Activated naive CD4-positive, alpha-beta T cell (primary cell): ENCODE results near the gene TGFA.

Experiments
- DNase-seq, 4 experiments: peaks; one replicate each; lab custom pipeline; 2025; lab: John Stamatoyannopoulos, UW

TGFA gene

DNA sequence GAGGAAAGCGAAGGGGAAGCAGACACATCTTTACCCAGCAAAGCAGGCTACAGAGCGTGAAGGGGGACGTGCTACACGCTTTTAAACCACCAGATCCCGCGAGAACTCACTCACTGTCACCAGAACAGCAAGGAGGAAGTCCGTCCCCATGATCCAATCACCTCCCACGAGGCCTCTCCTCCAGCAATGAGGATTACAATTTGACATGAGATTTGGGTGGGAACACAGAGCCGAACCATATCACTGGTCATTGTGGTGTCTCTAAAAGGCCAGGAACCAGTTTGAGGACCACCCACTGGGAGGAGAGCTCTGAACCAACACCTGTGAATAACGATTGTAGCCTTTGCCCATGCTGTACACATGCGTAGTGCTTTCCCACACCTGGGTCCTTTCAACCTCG is 135.1 kb downstream of the TGFA start:
- DNase-seq: no peak

DNA sequence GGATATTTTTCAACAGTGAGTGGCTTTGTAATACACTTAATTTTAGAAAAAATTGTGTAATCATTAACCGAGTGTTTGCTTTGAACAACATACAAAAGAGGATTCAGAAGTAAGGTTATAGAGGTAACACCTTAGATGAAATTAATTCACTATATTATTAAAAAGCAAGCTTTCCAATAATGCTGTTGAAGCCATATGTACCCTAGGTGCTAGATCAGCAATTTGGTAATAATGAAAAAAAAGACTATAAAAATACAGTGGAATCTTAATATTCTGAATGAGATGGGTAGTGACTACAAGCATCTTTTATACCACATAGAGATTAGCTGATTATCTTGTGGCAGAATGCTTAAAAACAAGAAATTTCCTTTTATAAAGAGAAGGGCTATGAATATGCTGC is 136.6 kb downstream of the TGFA start:
- DNase-seq: no peak

DNA sequence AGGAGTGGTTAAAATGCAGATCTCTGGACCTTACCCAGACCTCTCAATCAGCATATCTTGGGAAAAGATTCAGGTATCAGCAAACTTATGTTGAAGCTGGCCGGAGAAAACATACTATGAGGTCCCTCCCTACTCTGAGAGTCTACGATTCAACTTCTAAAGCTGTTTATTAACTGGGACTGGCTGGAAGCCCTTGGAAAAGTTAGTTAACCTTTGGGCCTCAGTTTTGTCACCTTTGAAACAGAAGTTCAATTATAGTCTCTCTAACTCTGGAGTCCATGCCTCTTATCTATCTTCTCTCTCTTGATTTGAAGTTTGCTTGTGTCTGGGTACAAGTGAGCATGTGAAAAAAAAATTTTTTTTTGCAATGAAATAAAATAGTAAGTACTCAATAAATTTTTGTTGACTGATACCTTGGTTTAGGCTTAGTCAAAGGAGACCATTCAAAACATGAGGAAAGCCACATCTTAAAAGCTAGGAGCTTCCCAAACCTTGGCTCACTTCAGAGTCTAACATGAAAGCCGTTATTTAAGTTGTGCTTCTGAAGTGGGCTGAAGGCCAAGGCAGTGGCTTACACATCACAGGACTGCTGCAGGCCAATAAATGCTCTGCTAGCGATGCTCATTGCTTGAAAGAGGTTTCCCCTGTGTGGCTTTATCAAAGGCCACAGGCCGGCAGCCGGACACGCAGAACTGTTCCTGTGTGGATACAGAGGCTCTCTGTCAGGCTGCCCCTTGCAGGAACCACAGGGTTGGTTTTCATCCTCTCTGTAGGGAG is 141.1 kb downstream of the TGFA start:
- DNase-seq: no peak

DNA sequence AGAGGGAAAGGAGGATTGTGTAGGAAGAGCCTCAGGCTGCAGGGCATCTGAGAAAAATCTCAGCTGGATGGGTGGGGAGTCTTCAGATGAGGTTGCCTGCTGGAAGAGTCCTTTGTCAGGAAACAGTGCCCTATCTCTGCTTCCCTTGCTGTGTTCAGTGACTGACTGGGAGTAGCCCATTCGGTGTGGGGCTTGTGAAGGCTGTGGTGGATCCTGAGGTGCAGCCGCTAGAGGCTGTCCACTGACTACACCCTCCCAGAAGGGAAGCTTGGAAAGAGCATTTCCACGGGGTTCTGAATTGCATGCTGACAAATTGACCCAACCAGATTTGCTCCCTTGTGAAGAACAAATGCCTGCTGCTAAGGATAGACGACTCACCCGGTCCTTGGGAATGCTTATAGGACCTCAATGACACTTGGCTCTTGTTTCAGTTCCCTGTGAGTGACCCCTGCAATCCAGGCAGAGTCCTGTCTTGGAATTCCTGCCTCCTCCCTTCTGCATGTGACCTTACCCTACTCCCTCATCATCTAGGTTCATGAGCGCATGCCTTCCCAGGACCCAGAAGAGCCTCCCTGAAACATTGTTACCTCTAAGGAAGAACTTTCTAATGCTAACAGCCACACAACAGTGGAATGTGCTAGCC is 142.0 kb downstream of the TGFA start:
- no peak for DNase-seq

DNA sequence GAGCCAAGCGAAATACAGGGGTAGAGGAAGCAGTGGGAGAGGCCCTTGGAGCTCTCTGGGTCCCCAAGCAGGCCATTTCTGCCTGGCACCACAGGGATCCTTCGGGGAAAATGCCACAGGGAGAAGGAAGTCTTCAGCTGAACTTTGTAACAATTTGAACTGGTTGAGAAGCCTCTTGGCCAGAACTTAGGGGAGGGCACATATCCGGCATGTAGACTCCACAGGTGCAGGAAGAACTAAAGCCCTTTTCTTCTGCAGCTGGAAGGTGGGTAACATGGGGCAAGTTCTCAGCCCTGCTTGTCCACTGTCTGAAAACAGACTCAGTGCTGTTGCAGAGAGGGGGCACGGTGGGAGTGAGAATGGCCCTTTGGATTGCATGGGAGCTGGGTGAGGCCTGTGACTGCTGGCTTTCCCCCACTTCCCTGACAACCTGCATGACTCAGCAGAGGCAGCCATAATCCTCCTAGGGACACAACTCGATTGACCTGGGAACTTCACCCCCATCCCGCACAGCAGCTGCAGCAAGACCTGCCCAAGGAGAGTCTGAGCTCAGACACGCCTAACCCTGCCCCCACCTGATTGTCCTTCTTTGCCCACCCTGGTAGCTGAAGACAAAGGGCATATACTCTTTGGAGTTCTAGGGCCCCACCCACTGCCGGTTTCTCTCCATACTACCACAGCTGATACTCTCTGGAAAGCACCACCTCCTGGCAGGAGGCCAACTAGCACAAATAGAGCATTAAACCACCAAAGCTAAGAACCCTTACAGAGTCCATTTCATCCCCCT is 150.2 kb downstream of the TGFA start:
- DNase-seq: no peak

DNA sequence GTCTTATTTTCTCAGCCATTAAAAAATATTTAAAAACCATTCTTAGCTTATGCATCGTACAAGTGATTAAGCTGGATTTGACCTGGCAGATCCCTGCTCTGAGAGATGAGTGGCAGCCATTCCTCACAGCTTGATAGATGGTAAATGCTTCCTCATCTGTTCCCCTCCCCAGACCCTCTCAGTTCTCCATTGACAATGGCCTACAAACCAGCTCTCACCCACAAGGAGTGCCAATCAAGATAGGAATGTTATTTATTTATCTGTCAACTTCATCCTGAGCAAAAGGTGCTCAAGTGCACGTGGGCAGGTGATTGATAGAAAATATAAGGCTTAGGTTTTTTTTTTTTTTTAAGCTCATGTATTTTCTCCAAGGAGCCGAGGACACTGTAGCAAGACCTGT is 153.1 kb downstream of the TGFA start:
- DNase-seq: no peak

DNA sequence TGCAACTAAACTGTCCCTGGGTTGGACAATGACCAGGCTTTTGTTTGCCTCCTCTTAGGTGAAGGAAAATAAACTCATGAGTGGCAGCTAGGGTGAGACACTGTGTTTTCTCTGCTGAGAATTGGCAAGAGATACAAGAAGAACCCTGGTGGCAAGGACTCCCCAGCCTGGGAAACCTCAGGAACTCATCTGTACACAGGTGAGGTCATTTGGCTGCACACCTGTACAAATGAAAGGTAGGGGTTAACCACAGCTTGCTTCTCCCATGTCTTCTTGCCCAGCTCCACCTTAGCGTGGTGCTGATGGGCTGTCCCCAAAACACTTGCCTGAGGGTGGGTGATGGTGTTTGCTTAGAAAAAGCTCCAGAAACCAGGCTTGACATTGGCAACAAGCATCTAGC is 154.6 kb downstream of the TGFA start:
- DNase-seq: no peak
